CD14-positive monocyte (primary cell): ENCODE data around the gene AP1B1. TPM values are rescaled to one million over a fixed set of nuclear protein-coding genes. Genes with fewer than 3 reads are reported as not detected.

ENCODE experiments used
- DNase-seq, 3 donors: peaks; one replicate each; pipeline ENCODE4 v3.0.0-alpha.2; 2011 to 2022
- H2AFZ ChIP-seq: 2 replicates; pipeline ENCODE4 v1.6.0; 2012; ENCODE audit warnings: mild to moderate bottlenecking, low read depth, low read length, inconsistent platforms; ENCODE audit not compliant: insufficient read depth, poor library complexity, severe bottlenecking
- H3K27ac ChIP-seq, 2 donors: 1 replicate in 1 of 2; 2 replicates in 1 of 2; pipeline ENCODE4 v1.5.1; 2012 to 2013; ENCODE audit warnings: low read length in 2 of 2, control low read depth in 1 of 2, inconsistent platforms in 1 of 2, low read depth in 1 of 2, mild to moderate bottlenecking in 1 of 2
- H3K27me3 ChIP-seq, 2 donors: one replicate each; pipeline versions ENCODE4 v1.6.0 to v1.6.1; 2011 to 2013; ENCODE audit warnings: low read length in 2 of 2; ENCODE audit not compliant: control insufficient read depth in 2 of 2, insufficient read depth in 2 of 2
- H3K36me3 ChIP-seq, 2 donors: replicated peaks in 1 of 2; 1 replicate in 1 of 2; 2 replicates in 1 of 2; pipeline versions ENCODE4 v1.5.1 to v1.6.1; 2012 to 2013; ENCODE audit warnings: low read length in 2 of 2, control low read depth in 1 of 2, inconsistent platforms in 1 of 2, mild to moderate bottlenecking in 1 of 2; ENCODE audit not compliant: insufficient read depth in 2 of 2, control insufficient read depth in 1 of 2
- H3K4me1 ChIP-seq, 2 donors: 1 replicate in 1 of 2; 2 replicates in 1 of 2; pipeline versions ENCODE4 v1.5.1 to v1.6.1; 2012 to 2013; ENCODE audit warnings: low read length in 2 of 2, control low read depth in 1 of 2, inconsistent platforms in 1 of 2, mild to moderate bottlenecking in 1 of 2, moderate library complexity in 1 of 2; ENCODE audit not compliant: insufficient read depth in 2 of 2, control insufficient read depth in 1 of 2
- H3K4me2 ChIP-seq: replicated peaks from 2 replicates; pipeline ENCODE3; 2012; ENCODE audit warnings: low read length, moderate library complexity, mild to moderate bottlenecking; ENCODE audit not compliant: poor library complexity, severe bottlenecking; ENCODE audit errors: extremely low read depth
- H3K4me3 ChIP-seq, 3 experiments: fragments of 200-600 bp in 1 of 3; sonication (generic) in 1 of 3; replicated peaks in 1 of 3; 1 replicate in 2 of 3; 2 replicates in 1 of 3; pipeline ENCODE4 v1.5.1; 2011 to 2013; ENCODE audit warnings: low read length in 3 of 3, mild to moderate bottlenecking in 3 of 3, control low read depth in 2 of 3, low read depth in 2 of 3, inconsistent platforms in 1 of 3, moderate library complexity in 1 of 3
- H3K79me2 ChIP-seq: 2 replicates; pipeline ENCODE4 v1.6.0; 2012; ENCODE audit warnings: mild to moderate bottlenecking, control low read depth, inconsistent platforms, low read length, moderate library complexity; ENCODE audit not compliant: insufficient read depth
- H3K9ac ChIP-seq: 2 replicates; pipeline ENCODE4 v1.6.0; 2017; ENCODE audit warnings: low read length, mild to moderate bottlenecking; ENCODE audit not compliant: insufficient read depth, poor library complexity, severe bottlenecking
- H3K9me3 ChIP-seq, 2 donors: replicated peaks in 1 of 2; 1 replicate in 1 of 2; 2 replicates in 1 of 2; pipeline versions ENCODE4 v1.5.1 to v1.6.1; 2012 to 2013; ENCODE audit warnings: low read length in 2 of 2, control low read depth in 1 of 2; ENCODE audit not compliant: control insufficient read depth in 1 of 2, insufficient read depth in 1 of 2
- H4K20me1 ChIP-seq: 2 replicates; pipeline ENCODE4 v1.6.0; 2012; ENCODE audit warnings: mild to moderate bottlenecking, low read length, control low read depth, moderate library complexity; ENCODE audit not compliant: insufficient read depth
- H3K27ac Mint-ChIP-seq, 7 donors: one replicate each; pipeline ENCODE4 v1.8.0; 2020; ENCODE audit warnings: mild to moderate bottlenecking in 7 of 7, mixed read lengths in 7 of 7, moderate library complexity in 6 of 7, inconsistent platforms in 2 of 7
- H3K27me3 Mint-ChIP-seq, 3 donors: one replicate each; pipeline ENCODE4 v1.8.0; 2021 to 2022; ENCODE audit warnings: low read depth in 3 of 3, mild to moderate bottlenecking in 3 of 3, mixed read lengths in 3 of 3, moderate library complexity in 3 of 3, inconsistent platforms in 1 of 3
- H3K36me3 Mint-ChIP-seq, 2 donors: one replicate each; pipeline ENCODE4 v1.8.0; 2020; ENCODE audit warnings: mixed read lengths in 2 of 2, inconsistent platforms in 1 of 2, mild to moderate bottlenecking in 1 of 2
- H3K4me1 Mint-ChIP-seq: one replicate; pipeline ENCODE4 v1.8.0; 2020; ENCODE audit warnings: mild to moderate bottlenecking, mixed read lengths
- H3K4me3 Mint-ChIP-seq, 2 donors: one replicate each; pipeline ENCODE4 v1.8.0; 2020; ENCODE audit warnings: mild to moderate bottlenecking in 2 of 2, mixed read lengths in 2 of 2, moderate library complexity in 1 of 2
- H3K9me3 Mint-ChIP-seq, 7 donors: one replicate each; pipeline ENCODE4 v1.8.0; 2020 to 2022; ENCODE audit warnings: mixed read lengths in 7 of 7, mild to moderate bottlenecking in 6 of 7, moderate library complexity in 6 of 7, inconsistent platforms in 2 of 7
- CTCF ChIP-seq: fragments of 200-600 bp; IDR thresholded peaks from one replicate; pipeline ENCODE4 v1.8.0; 2022; ENCODE audit warnings: antibody characterized with exemption, mild to moderate bottlenecking
- WGBS: methylation state at CpG from one replicate; pipeline ENCODE4 v1.1.5; 2013; ENCODE audit warnings: missing lambda C conversion rate; ENCODE audit not compliant: insufficient coverage; 5-methylcytosine and 5-hydroxymethylcytosine counted together
- intact Hi-C, 2 donors: fragments of 100-400 bp; cut with micrococcal nuclease; formaldehyde crosslinking; loops; one replicate each; pipeline versions ENCODE4 v1.15.0 to v1.15.1; 2023
- polyA plus RNA-seq, 3 donors: library from polyadenylated mRNA; depleted of rRNA in 1 of 3; unstranded in 2 of 3; stranded (reverse) in 1 of 3; fragments of 300-500 nt in 2 of 3; fragments of >200 nt in 1 of 3; fragmentation: Illumina TruSeq in 2 of 3; gene quantifications; 1 replicate in 2 of 3; 2 replicates in 1 of 3; pipeline ENCODE4 v1.2.3, GENCODE V29; 2012 to 2021

AP1B1 gene
- polyA plus RNA-seq, 3 donors: 29.0 to 102 (median 40.3) TPM

- H3K4me3 Mint-ChIP-seq: peak overlapping the region; percentile 9 to 78
- no peak overlapping the region for H3K4me2 ChIP-seq
- peaks cover 26 to 44% of the 10 kb centered on the region in 2 donors for H3K4me1 ChIP-seq
- no peak for DNase-seq
- H3K9ac ChIP-seq: no peak overlapping the region
- H3K36me3 Mint-ChIP-seq: peaks cover 13 to 19% of the 10 kb centered on the region in 2 donors
- H3K27ac ChIP-seq: no peak overlapping the region
- H2AFZ ChIP-seq: no peak overlapping the region
- peaks cover 30% of the 10 kb centered on the region for H3K4me1 Mint-ChIP-seq
- peaks cover 4 to 36% (median 24%) of the 10 kb centered on the region in 7 donors for H3K9me3 Mint-ChIP-seq
- no peak for TF ChIP-seq CTCF
- H3K79me2 ChIP-seq: no peaks in the 10 kb centered on the region
- H4K20me1 ChIP-seq: no peaks in the 10 kb centered on the region
- intact Hi-C loops: no loop called here
- H3K27me3 ChIP-seq: peaks cover 31 to 48% of the 10 kb centered on the region in 2 donors
- H3K27ac Mint-ChIP-seq: no peak overlapping the region
- no peaks in the 10 kb centered on the region for H3K36me3 ChIP-seq
- no peak overlapping the region for H3K4me3 ChIP-seq
- H3K27me3 Mint-ChIP-seq: peaks cover 43 to 61% (median 55%) of the 10 kb centered on the region in 3 donors
- 46% methylated on average over 7 of the region's 18 CpGs for WGBS
- peaks cover 4 to 18% of the 10 kb centered on the region in 2 donors for H3K9me3 ChIP-seq
Observed at GRCh38 chr22:29316141-29316828, 72.1 kb downstream of the AP1B1 start.

DNA sequence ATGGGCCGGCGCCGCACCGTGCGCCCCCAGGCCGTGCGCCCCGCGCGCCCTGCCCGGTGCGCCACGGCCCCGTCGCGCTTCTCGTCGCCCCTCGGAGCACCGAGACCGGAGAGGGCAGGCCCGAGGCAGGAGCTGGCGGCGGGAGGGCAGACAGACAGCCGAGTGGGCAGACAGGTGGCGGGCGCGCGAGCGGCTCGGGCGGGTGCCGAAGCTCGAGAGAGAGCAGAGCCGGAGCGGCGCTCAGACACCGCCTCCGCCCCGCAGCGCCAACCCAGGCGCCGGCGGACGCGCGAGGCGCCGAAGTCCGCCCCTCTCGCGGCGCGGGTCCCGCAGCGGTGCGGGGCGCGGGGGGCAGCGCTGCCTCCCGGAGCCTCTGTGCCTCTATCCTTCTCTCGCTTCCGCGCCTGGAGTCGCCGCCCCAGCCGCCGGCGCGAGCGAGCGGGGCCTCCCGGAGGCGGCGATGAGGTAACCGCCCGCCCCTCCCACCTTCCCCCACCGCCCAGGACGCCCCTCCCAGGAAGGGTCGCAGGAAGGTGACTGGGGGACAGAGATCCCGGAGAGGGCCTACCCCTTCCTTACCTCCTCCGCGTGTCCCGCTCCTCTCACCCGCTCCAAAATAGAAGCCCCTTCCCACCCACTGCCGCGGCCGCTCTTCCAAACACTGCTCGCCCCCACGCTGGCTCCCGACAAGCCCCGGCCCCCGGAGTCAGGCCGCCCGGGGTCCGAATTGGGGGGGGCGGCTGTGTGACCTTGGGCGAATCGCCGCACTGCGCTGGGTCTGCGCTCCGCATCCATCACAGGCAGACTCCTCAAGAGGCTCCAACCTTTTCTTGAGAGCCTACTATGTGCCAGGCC lies 72.9 kb downstream of the AP1B1 start, which contains the start of gene RASL10A:
RASL10A (minus strand) TSS at position 412 of the 855 bp plus-strand sequence. CDS start 451 bp downstream, outside the sequence.
- no peaks in the 10 kb centered on the region for H3K36me3 ChIP-seq
- WGBS: 3% methylated on average over 92 of the region's 103 CpGs
- H3K79me2 ChIP-seq: no peaks in the 10 kb centered on the region
- H3K9ac ChIP-seq: peak within 1 kb of the TSS; percentile 21
- intact Hi-C loops: no loop called here
- H3K9me3 ChIP-seq: peaks cover 4 to 18% of the 10 kb centered on the region in 2 donors
- peak within 1 kb of the TSS; percentile 64 to 84 for H3K4me3 Mint-ChIP-seq
- no peaks in the 10 kb centered on the region for H4K20me1 ChIP-seq
- peak within 1 kb of the TSS; percentile 67 for H3K4me2 ChIP-seq
- TF ChIP-seq CTCF: no peak
- H3K36me3 Mint-ChIP-seq: peaks cover 13 to 19% of the 10 kb centered on the region in 2 donors
- H3K27ac Mint-ChIP-seq: peak within 1 kb of the TSS in 4 of 7 donors; percentile 13 to 80 (median 60)
- peaks cover 43 to 63% (median 56%) of the 10 kb centered on the region in 3 donors for H3K27me3 Mint-ChIP-seq
- H3K4me3 ChIP-seq: peak within 1 kb of the TSS in 1 of 3 experiments; percentile 44
- H3K4me1 Mint-ChIP-seq: peaks cover 38% of the 10 kb centered on the region
- H3K4me1 ChIP-seq: peaks cover 33 to 52% of the 10 kb centered on the region in 2 donors
- H3K9me3 Mint-ChIP-seq: peaks cover 4 to 36% (median 24%) of the 10 kb centered on the region in 7 donors
- no peak for DNase-seq
- no peak within 1 kb of the TSS for H3K27ac ChIP-seq
- H2AFZ ChIP-seq: no peak within 1 kb of the TSS
- peaks cover 31 to 48% of the 10 kb centered on the region in 2 donors for H3K27me3 ChIP-seq
